Astrocyte (in vitro differentiated cells and primary cell): Measurements from ENCODE around the gene NIT2.

Experiments
- EZH2 ChIP-seq: IDR thresholded peaks from 2 replicates; pipeline ENCODE4 v1.6.1; 2012; ENCODE audit warnings: mild to moderate bottlenecking, low read length, inconsistent platforms; ENCODE audit not compliant: insufficient read depth
- TF ChIP-seq, protein P1 (sequence below): IDR thresholded peaks from 2 replicates; pipeline ENCODE4 v1.5.1; 2011; ENCODE audit warnings: low read depth, mild to moderate bottlenecking, inconsistent platforms, low read length, moderate library complexity; ENCODE audit not compliant: insufficient read depth

GRCh38 chr3:100368441-100368840 lies 33.9 kb downstream of the NIT2 start:
- TF ChIP-seq, protein P1, sequence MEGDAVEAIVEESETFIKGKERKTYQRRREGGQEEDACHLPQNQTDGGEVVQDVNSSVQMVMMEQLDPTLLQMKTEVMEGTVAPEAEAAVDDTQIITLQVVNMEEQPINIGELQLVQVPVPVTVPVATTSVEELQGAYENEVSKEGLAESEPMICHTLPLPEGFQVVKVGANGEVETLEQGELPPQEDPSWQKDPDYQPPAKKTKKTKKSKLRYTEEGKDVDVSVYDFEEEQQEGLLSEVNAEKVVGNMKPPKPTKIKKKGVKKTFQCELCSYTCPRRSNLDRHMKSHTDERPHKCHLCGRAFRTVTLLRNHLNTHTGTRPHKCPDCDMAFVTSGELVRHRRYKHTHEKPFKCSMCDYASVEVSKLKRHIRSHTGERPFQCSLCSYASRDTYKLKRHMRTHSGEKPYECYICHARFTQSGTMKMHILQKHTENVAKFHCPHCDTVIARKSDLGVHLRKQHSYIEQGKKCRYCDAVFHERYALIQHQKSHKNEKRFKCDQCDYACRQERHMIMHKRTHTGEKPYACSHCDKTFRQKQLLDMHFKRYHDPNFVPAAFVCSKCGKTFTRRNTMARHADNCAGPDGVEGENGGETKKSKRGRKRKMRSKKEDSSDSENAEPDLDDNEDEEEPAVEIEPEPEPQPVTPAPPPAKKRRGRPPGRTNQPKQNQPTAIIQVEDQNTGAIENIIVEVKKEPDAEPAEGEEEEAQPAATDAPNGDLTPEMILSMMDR = no peak
- TF ChIP-seq EZH2 = no peak
